SKM-1 (cell line): ENCODE results near the gene RASAL3.
"Not testable (repeated sequence)": the region's sequence is repeated elsewhere in the genome, so short reads cannot be mapped to it uniquely, and the experiment has no call there.

Source experiments
- DNase-seq: peaks from one replicate; lab custom pipeline; 2025; ENCODE audit not compliant: unreplicated experiment; lab: John Stamatoyannopoulos, UW

RASAL3 gene

GRCh38 chr19:15464394-15465385 is at the start of gene RASAL3:
Gene RASAL3, minus strand, starts transcription at chr19:15464544. Its CDS starts 186 bp downstream, at chr19:15464358.
- DNase-seq = peak; percentile 45

DNA sequence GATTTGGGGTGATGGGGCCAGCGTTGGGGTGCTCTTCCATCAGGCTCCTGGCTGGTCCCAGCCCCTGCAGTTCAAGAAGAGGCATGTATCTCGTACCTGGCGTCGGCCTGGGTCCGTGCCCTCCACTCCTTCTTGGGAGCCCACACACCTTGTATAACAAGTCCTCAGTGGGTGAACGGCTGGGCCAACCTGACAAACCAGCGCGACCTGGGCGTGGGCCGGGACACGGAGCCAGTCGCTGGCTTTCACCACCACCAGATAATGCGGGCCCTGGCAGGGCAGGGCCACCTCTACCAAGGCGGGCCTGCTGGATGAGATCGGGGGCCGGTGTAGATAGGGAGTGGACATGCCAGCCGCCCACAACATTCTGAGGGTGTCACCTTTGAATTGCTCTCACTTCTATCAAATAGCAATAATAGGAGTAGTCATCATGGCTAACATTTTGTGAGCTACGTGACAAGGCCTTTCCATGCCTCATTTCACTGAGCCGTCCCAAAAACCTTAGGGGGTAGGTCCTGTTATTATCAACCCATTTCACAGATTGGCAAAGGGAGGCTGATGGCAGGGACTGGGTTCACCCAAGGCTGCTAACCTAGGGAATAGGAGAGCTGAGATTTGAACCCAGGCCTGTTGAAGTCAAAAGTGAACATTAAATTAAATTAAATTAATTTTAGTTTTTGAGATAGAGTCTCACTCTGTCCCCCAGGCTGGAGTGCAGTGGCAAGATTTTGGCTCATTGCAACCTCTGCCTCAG is 47.5 kb upstream of the RASAL3 start:
- DNase-seq = no peak

GRCh38 chr19:15508035-15508710 is 43.8 kb upstream of the RASAL3 start, which contains the start of gene CYP4F22:
Gene CYP4F22, plus strand, starts transcription at chr19:15508525. Its CDS starts 16,812 bp downstream, at chr19:15525337.
- DNase-seq = no peak

DNA sequence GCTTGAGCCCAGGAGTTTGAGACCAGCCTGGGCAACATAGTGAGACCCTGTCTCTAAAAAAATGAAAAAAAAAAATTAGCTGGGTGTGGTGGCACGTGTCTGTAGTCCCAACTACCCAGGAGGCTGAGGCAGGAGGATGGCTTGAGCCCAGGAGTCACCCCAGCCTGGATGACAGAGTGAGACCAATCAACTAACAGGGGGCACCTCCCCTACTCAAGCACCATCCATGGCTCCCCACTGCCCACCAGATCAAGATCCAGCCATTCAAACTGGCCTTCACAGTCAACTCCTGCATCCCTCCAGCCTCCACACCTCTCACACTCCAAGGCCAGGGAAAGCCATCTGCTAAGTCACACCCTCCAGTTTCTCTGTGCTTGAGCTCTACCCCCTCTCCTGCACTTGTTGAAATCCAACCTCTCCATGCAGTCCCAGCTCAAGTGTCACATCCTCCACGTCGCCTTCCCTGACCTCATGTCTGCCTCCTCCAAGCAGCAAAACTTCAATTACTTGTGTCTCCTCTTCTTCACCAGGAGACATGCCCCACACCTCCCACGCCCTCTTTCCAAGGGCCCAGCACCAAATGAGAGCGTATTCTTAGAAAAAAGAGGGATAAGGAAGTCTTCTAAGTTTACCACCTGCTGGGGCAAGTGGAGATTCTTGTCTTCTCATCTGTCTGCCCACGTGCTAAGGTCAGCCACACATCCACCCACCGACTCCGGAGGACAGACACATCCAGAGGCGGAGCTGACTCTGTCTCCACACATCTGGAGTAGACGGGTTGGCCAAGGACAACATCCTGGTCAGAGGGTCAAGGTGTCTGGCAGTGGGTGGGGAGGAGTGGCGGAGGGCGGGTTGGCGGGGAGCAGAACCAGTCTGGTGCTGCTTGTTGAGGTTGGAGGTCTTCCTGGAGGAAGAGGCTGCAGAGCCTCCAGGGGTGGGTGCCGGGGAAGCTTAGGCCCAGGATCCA is 43.0 kb upstream of the RASAL3 start:
- DNase-seq = no peak

DNA sequence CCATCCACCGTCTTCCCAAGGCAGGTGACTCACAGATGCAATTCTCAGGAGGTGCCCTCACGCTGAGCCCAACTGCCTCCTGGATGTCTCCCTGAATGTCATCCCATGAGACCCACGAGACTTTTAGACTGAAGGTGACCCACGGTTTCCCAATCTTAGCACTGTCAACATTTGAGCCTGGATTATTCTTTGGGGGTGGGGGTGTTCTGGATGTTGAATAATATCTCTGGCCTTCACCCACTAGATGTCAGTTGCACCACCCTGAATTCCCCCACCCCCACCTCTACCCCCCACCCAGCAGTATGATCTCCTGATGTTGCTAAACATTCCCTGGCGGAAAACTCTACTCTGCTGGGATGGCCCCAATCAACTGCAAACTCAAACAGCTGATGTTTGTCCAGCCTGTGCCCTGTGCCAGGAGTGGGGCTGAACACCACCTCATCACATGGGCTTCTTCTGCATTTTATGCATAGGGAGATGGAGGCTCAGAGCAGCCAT is 41.8 kb upstream of the RASAL3 start:
- DNase-seq = no peak

- no peak for DNase-seq
Observed at GRCh38 chr19:15502264-15502663, 37.9 kb upstream of the RASAL3 start.

DNA sequence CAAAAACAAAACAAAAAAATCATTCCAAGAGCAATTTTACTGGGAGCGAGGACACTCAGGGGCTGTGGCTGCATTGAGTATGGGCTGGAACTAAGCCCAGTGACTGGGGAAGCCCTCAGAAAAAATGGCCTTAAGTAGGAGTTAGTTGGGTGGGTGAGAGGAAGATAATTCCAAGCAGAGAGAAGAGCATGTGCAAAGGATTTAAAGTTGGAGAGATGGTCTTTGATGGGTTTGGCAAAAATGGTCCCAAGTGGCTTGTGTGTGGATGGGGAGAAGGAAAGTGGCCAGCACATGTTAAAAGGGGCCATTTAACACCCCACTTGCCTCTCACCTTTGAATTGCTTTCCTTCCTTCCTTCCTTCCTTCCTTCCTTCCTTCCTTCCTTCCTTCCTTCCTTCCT is 37.3 kb upstream of the RASAL3 start:
- DNase-seq = no peak

DNA sequence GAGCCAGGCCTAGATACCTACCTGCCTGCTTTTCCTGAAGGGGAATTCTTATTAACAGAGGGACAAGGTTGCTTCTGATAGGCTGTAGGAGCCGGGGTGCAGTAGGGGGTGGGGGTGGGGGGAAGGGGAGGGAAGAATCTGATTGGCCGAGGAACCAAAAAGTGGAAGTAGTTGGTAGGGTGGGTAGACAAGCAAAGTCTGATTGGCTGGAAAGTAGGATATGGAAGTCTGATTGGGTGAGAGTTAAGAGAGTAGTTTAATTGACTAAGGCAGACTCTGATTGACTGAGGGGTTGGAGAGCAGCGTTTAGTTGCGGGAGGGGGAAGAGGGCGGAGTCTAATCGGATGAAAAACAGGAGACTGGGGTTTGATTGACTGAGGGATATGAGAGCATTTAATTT is 34.6 kb upstream of the RASAL3 start:
- no peak for DNase-seq

DNA sequence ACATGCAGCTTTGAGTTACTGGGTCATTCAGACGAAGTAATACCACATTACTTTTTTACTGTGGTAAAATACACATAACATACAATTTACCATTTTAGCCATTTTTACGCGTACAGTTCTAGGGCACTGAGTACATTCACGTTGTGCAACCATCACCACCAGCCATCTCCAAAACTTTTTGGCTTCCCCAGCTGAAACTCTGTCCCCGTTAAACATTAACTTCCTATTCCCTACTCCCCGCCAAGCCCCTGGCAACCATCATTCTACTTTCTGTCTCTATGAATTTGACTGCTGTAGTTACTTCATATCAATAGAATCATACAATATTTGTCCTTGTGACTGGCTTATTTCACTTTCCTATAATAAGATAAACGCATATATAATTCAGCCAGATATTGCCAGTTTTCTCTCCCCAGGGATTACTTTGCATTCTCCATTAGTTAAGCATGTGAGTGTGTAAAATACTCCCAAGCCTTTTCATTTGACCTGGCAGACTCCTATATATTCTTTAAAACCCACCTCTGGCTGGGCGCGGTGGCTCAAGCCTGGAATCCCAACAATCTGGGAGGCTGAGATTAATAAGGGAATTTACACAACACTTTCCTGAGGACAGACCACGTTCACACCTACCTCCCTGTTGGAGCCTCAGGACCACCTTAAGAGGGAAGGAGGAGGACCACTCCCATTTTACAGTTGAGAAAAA is 34.0 kb upstream of the RASAL3 start:
- no peak for DNase-seq

DNA sequence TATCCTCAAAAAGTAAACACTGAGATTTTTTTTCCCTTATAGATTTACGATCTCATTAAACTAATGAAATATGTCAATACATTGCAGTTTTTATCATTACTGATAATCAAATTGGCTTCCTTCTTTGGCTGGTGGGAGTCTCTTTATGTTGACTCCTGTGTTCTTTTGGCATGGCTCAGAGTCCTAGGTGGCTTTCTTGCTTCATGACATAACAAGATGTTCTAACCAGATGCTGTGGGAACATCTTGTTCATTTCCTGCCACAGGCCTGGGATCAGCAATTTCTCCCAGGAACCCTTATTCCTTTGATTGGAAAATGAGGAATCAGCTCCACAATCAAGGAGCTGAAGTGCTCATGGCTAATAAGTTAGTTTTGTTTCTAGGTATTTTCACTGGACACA is 30.8 kb upstream of the RASAL3 start:
- no peak for DNase-seq

GRCh38 chr19:15488489-15489226 is 24.3 kb upstream of the RASAL3 start:
- no peak for DNase-seq

DNA sequence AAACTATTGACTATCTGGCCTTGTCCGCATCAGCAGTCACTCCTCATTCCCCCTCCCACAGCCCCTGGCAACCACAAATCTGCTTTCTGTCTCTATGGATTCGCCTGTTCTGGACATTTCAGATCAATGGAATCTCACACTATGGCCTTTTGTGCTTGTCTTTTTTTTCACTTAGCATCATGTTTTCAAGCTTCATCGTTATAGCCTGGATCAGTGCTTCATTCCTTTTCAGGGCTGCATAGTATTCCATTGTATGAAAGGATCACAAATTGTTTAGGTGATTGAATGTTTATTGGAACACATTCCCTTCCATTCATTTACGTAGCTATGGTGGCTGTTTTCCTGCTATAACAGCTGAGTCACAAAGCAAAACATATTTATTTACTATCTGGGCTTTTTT is 22.7 kb upstream of the RASAL3 start:
- no peak for DNase-seq

DNA sequence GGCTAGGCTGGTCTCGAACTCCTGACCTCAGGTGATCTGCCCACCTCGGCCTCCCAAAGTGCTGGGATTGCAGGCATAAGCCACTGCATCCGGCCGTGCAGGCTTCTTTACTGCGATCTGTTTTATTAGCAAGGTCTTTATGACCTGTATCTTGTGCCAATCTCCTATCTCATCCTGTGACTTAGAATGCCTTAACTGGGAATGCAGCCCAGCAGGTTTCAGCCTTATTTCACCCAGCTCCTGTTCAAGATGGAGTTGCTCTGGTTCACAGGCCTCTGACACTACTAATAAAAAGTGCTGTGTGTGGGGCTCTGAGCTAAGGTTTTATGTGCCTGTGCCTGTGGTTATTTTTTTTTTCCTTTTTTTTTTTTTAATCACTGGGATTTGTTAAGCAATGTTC is 21.4 kb upstream of the RASAL3 start:
- DNase-seq = not testable (repeated sequence)

DNA sequence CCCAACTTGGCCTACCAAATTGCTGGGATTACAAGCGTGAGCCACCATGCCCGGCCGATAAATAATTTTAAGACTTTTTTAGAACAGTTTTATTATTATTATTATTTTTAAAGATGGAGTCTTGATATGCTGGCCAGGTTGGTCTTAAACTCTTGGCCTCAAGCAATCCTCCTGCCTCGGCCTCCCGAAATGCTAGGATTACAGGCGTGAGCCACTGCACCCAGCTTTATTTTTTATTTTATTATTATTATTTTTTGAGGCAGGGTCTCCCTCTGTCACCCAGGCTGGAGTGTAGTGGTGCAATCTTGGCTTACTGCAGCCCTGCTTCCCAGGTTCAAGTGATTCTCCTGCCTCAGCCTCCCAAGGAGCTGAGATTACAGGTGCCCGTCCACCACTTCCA is 16.7 kb upstream of the RASAL3 start:
- not testable (repeated sequence) for DNase-seq

GRCh38 chr19:15479391-15480345 is 15.3 kb upstream of the RASAL3 start, which contains the start of gene PGLYRP2:
Gene PGLYRP2, minus strand, starts transcription at chr19:15479501. Its CDS starts 130 bp downstream, at chr19:15479371.
- no peak for DNase-seq

DNA sequence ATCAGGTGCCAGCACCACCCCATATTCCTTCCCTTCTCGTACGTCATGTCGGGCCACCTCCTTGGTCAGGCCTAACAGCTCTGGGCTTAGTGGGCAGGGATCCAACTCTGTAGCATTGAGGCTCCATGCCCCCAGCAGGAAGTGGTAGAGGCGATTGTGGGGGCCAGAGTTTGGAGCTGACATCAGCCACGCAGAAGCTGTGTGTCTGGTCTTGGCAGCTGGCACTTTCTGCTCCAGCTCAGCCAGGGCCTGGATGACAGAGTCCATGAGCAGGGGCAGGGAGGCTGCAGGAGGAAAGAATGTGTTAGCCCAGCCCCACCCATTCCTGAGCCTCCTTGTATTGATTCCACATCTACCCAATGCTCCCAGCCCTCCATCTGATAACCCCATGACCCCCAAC is 12.0 kb upstream of the RASAL3 start:
- DNase-seq = no peak

- no peak for DNase-seq
Observed at GRCh38 chr19:15475611-15476010, 11.3 kb upstream of the RASAL3 start.
